Stimulated activated CD4-positive, alpha-beta T cell treated with anti-CD3 and anti-CD28 coated beads, Interleukin-2, amount 100 ng/mL, for 24 hours (primary cell): Measurements from ENCODE around the gene ENTPD5.
"Not testable (repeated sequence)": the region's sequence is repeated elsewhere in the genome, so short reads cannot be mapped to it uniquely, and the experiment has no call there.

Experiments
- DNase-seq, 2 donors: peaks; one replicate each; pipeline ENCODE4 v3.0.0-alpha.2; 2020

Gene ENTPD5

GRCh38 chr14:74018586-74019407, at the start of gene ENTPD5, which contains the start of gene BBOF1:
Gene ENTPD5 (minus strand): TSS chr14:74019288. CDS start chr14:73988102, 31,186 bp downstream.
Gene BBOF1 (plus strand): TSS chr14:74019349. CDS start chr14:74019479, 130 bp downstream.
- peak; percentile 83 to 86 for DNase-seq

- no peak for DNase-seq
These were observed 46.9 kb upstream of the ENTPD5 start for GRCh38 chr14:74065746-74066575.

- DNase-seq, result no peak
These were observed 45.8 kb upstream of the ENTPD5 start for GRCh38 chr14:74064883-74065282.

- DNase-seq, result no peak
These were observed 45.3 kb upstream of the ENTPD5 start for GRCh38 chr14:74064426-74064825.

GRCh38 chr14:74062809-74063150, 43.7 kb upstream of the ENTPD5 start:
- no peak for DNase-seq

GRCh38 chr14:74049876-74050495, 30.9 kb upstream of the ENTPD5 start:
- no peak for DNase-seq

- no peak for DNase-seq
These were observed 29.2 kb upstream of the ENTPD5 start for GRCh38 chr14:74048281-74048680.

- no peak for DNase-seq
These were observed 26.4 kb upstream of the ENTPD5 start for GRCh38 chr14:74045522-74045921.

- no peak for DNase-seq
These were observed 23.2 kb upstream of the ENTPD5 start for GRCh38 chr14:74042296-74042695.

- no peak for DNase-seq
These were observed 19.2 kb upstream of the ENTPD5 start for GRCh38 chr14:74038020-74038859.

GRCh38 chr14:74035556-74035955, 16.5 kb upstream of the ENTPD5 start:
- DNase-seq, result no peak

GRCh38 chr14:74034572-74034971, 15.5 kb upstream of the ENTPD5 start:
- DNase-seq, result no peak

GRCh38 chr14:74029136-74029535, 10.0 kb upstream of the ENTPD5 start:
- no peak for DNase-seq

GRCh38 chr14:74022346-74022745, 3.3 kb upstream of the ENTPD5 start:
- DNase-seq, result no peak

- no peak for DNase-seq
These were observed 485 bp upstream of the ENTPD5 start for GRCh38 chr14:74019408-74020137.

GRCh38 chr14:74018174-74018585, 908 bp downstream of the ENTPD5 start:
- no peak for DNase-seq

GRCh38 chr14:74015963-74016362, 3.1 kb downstream of the ENTPD5 start:
- DNase-seq, result no peak

GRCh38 chr14:74015176-74015575, 3.9 kb downstream of the ENTPD5 start:
- DNase-seq, result no peak

- no peak for DNase-seq
These were observed 4.8 kb downstream of the ENTPD5 start for GRCh38 chr14:74014299-74014698.

GRCh38 chr14:74008843-74009499, 10.1 kb downstream of the ENTPD5 start:
- no peak for DNase-seq

- not testable (repeated sequence) for DNase-seq
These were observed 13.4 kb downstream of the ENTPD5 start for GRCh38 chr14:74005664-74006063.
